ENCODE data around the gene FMN2.

The FMN2 gene

GRCh38 chr1:240128366-240128765 lies 36.7 kb downstream of the FMN2 start:
- H3K36me3 ChIP-seq (ENCODE audit: control insufficient read depth in 2 of 2, insufficient read depth in 1 of 2, low read length in 2 of 2), result peaks cover 0 to 9% of the 10 kb centered on the region in 2 experiments; a peak in 1 of 3 replicates
- ChIA-PET POLR2A (no interaction called here), CTCF (interaction anchor here (0.5 to 4.2 kb wide), 5 partner anchors 11 to 130 kb away, joined by 3 to 29 read pairs (median 4); no protein-coding TSS in a partner anchor)
- no peaks in the 10 kb centered on the region for H3K9me3 ChIP-seq (ENCODE audit: control insufficient read depth, insufficient read depth, low read depth, low read length)
- no peaks in the 10 kb centered on the region for H3K4me1 ChIP-seq (ENCODE audit: control insufficient read depth, insufficient read depth, low read length)
- H3K4me3 ChIP-seq (ENCODE audit: low read depth, low read length), result no peak overlapping the region
- H3K27ac ChIP-seq (ENCODE audit: extremely low read depth, low read depth, low read length), result no peak overlapping the region
- no peak for TF ChIP-seq ZNF223 (tag by site-specific recombination; IDR thresholded peaks at IDR 0.05)
- TF ChIP-seq ZNF707 (tag by site-specific recombination; IDR thresholded peaks at IDR 0.05), result no peak
- TF ChIP-seq ZNF629 (tag by site-specific recombination; IDR thresholded peaks at IDR 0.05), result no peak
- no peak for TF ChIP-seq SCRT1 (tag by site-specific recombination; IDR thresholded peaks at IDR 0.05; ENCODE audit: borderline replicate concordance)
- TF ChIP-seq ZNF704 (tag by site-specific recombination; IDR thresholded peaks at IDR 0.05), result no peak
- TF ChIP-seq KLF7 (tag by site-specific recombination; IDR thresholded peaks at IDR 0.05; ENCODE audit: borderline replicate concordance), result no peak
- TF ChIP-seq ZSCAN16 (tag by site-specific recombination; IDR thresholded peaks at IDR 0.05), result no peak
- TF ChIP-seq PRDM1 (tag by site-specific recombination; IDR thresholded peaks at IDR 0.05), result no peak
- TF ChIP-seq ZBTB8A (tag by site-specific recombination; IDR thresholded peaks at IDR 0.05), result no peak
- TF ChIP-seq ZNF513 (tag by site-specific recombination; IDR thresholded peaks at IDR 0.05), result no peak
- TF ChIP-seq ZNF266 (tag by site-specific recombination; IDR thresholded peaks at IDR 0.05; ENCODE audit: low read depth), result no peak

- CTCF ChIA-PET, result no interaction called here
- Histone ChIP-seq H3K4me1 (ENCODE audit: control insufficient read depth, insufficient read depth, low read length) (no peaks in the 10 kb centered on the region), H3K4me3 (ENCODE audit: low read depth, low read length) (no peak overlapping the region), H3K27ac (ENCODE audit: extremely low read depth, low read depth, low read length) (no peak overlapping the region), H3K36me3 (ENCODE audit: control insufficient read depth in 2 of 2, insufficient read depth in 1 of 2, low read length in 2 of 2) (no peaks in the 10 kb centered on the region; a peak in 1 of 3 replicates), H3K9me3 (ENCODE audit: control insufficient read depth, insufficient read depth, low read depth, low read length) (no peaks in the 10 kb centered on the region)
- POLR2A ChIA-PET, result no interaction called here
- no peak for TF ChIP-seq ZNF19 (tag by site-specific recombination; IDR thresholded peaks at IDR 0.05; ENCODE audit: low read depth)
- no peak for TF ChIP-seq ZBTB44 (tag by site-specific recombination; IDR thresholded peaks at IDR 0.05)
- no peak for TF ChIP-seq YY2 (tag by site-specific recombination; IDR thresholded peaks at IDR 0.05)
- no peak for TF ChIP-seq ZNF645 (tag by site-specific recombination; IDR thresholded peaks at IDR 0.05)
- no peak for TF ChIP-seq ZNF416 (tag by site-specific recombination; IDR thresholded peaks at IDR 0.05)
- no peak for TF ChIP-seq ZNF221 (tag by site-specific recombination; IDR thresholded peaks at IDR 0.05; ENCODE audit: borderline replicate concordance)
- TF ChIP-seq ZBTB49 (tag by site-specific recombination; IDR thresholded peaks at IDR 0.05; ENCODE audit: low read depth), result no peak
- no peak for TF ChIP-seq ZNF658 (tag by site-specific recombination; IDR thresholded peaks at IDR 0.05)
- TF ChIP-seq PRDM1 (tag by site-specific recombination; IDR thresholded peaks at IDR 0.05), result no peak
- no peak for TF ChIP-seq ZNF692 (tag by site-specific recombination; IDR thresholded peaks at IDR 0.05)
- TF ChIP-seq ZNF280C (tag by site-specific recombination; IDR thresholded peaks at IDR 0.05), result no peak
- TF ChIP-seq HOXD13 (CRISPR knock-in tag; IDR thresholded peaks at IDR 0.05; ENCODE audit: borderline replicate concordance), result no peak
- no peak for TF ChIP-seq ZNF138 (tag by site-specific recombination; IDR thresholded peaks at IDR 0.05; ENCODE audit: borderline replicate concordance)
- TF ChIP-seq RBAK (tag by site-specific recombination; IDR thresholded peaks at IDR 0.05), result no peak
These were observed 42.4 kb downstream of the FMN2 start for GRCh38 chr1:240134113-240134512.
